Neutrophil (primary cell): ENCODE results near the gene ZNF821.

Experiments
- H3K27ac ChIP-seq: fragments of 200-600 bp; sonication (generic); 2 replicates; pipeline ENCODE4 v1.5.1; 2016; ENCODE audit warnings: mild to moderate bottlenecking, moderate library complexity
- H3K27me3 ChIP-seq: fragments of 200-600 bp; sonication (generic); 2 replicates; pipeline ENCODE4 v1.6.0; 2016; ENCODE audit warnings: mild to moderate bottlenecking
- H3K36me3 ChIP-seq: fragments of 200-600 bp; sonication (generic); 2 replicates; pipeline ENCODE4 v1.5.1; 2017
- H3K4me1 ChIP-seq, 2 experiments: fragments of 200-600 bp in 1 of 2; sonication (generic) in 1 of 2; 1 replicate in 1 of 2; 2 replicates in 1 of 2; pipeline versions ENCODE4 v1.5.1 to v1.6.1; 2013 to 2016; ENCODE audit warnings: low read depth in 1 of 2, low read length in 1 of 2, mild to moderate bottlenecking in 1 of 2, moderate library complexity in 1 of 2; ENCODE audit not compliant: control insufficient read depth in 1 of 2, insufficient read depth in 1 of 2
- H3K4me3 ChIP-seq, 2 experiments: fragments of 200-600 bp in 1 of 2; sonication (generic) in 1 of 2; 1 replicate in 1 of 2; 2 replicates in 1 of 2; pipeline ENCODE4 v1.5.1; 2013 to 2016; ENCODE audit warnings: low read depth in 1 of 2, low read length in 1 of 2, mild to moderate bottlenecking in 1 of 2, moderate library complexity in 1 of 2
- H3K9me3 ChIP-seq: fragments of 200-600 bp; sonication (generic); 2 replicates; pipeline ENCODE4 v1.5.1; 2016
- TF ChIP-seq, protein P1 (sequence below): fragments of 200-600 bp; sonication (generic); IDR thresholded peaks from 2 replicates; pipeline ENCODE4 v1.5.1; 2016; ENCODE audit warnings: antibody characterized with exemption

ZNF821 gene

DNA sequence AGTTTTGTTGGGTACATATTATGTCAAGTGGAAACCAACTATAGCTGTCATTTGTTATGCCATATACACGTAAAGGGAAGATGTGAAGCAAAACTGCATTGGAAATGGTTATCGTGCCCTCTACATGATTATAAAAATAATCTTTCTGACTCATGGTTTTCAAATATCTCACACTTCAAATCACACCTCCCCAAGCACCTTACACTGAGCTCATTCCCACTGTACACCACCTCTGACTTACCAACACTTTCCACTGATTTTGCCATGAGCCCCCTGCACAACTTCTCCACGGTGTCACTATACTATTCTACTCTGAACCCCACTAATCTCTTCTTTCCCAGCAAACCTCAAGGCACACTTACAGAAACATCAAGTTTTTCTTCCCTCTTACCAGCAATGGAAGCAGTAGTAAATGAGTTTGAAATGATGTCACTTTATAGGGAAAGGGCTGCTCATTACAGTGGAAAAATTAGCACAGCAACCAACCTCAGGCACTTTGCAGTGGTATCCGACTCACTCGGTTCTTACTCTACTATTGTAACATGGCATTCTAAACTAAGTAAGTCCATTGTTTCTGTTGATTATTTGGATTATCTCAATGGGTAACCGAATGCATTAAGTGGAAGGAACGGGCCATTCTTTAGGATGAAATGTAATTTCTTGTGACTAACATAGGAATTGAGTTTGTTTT lies 18.7 kb downstream of the ZNF821 start:
- TF ChIP-seq, protein P1, sequence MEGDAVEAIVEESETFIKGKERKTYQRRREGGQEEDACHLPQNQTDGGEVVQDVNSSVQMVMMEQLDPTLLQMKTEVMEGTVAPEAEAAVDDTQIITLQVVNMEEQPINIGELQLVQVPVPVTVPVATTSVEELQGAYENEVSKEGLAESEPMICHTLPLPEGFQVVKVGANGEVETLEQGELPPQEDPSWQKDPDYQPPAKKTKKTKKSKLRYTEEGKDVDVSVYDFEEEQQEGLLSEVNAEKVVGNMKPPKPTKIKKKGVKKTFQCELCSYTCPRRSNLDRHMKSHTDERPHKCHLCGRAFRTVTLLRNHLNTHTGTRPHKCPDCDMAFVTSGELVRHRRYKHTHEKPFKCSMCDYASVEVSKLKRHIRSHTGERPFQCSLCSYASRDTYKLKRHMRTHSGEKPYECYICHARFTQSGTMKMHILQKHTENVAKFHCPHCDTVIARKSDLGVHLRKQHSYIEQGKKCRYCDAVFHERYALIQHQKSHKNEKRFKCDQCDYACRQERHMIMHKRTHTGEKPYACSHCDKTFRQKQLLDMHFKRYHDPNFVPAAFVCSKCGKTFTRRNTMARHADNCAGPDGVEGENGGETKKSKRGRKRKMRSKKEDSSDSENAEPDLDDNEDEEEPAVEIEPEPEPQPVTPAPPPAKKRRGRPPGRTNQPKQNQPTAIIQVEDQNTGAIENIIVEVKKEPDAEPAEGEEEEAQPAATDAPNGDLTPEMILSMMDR, result no peak
- peaks cover 50% of the 10 kb centered on the region for H3K36me3 ChIP-seq
- H3K9me3 ChIP-seq, result no peaks in the 10 kb centered on the region
- no peak overlapping the region for H3K4me3 ChIP-seq
- H3K4me1 ChIP-seq, result no peaks in the 10 kb centered on the region
- no peaks in the 10 kb centered on the region for H3K27me3 ChIP-seq
- H3K27ac ChIP-seq, result no peak overlapping the region

DNA sequence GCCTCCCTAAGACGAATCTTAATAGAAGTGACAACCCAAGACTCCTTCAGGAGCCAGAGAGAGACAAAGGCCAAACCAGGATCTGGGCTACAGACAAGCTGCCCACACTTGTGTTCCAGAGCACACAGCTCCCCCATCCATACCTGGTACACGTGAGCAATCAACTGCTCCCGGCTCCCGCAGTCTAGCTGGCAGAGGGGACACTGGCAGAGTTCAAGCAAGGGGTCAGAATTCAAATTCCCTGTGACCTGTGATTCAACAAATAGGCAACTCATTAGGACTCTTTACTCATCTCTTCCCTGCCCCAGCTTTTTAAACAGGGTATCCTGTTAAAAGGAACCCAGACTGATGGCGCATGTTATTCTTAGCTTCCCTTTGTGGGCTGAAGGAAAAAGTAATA lies 20.0 kb downstream of the ZNF821 start:
- TF ChIP-seq, protein P1, result no peak
- H3K36me3 ChIP-seq, result peaks cover 64% of the 10 kb centered on the region
- H3K27me3 ChIP-seq, result no peaks in the 10 kb centered on the region
- no peaks in the 10 kb centered on the region for H3K9me3 ChIP-seq
- no peak overlapping the region for H3K4me3 ChIP-seq
- H3K4me1 ChIP-seq, result no peaks in the 10 kb centered on the region
- no peak overlapping the region for H3K27ac ChIP-seq

DNA sequence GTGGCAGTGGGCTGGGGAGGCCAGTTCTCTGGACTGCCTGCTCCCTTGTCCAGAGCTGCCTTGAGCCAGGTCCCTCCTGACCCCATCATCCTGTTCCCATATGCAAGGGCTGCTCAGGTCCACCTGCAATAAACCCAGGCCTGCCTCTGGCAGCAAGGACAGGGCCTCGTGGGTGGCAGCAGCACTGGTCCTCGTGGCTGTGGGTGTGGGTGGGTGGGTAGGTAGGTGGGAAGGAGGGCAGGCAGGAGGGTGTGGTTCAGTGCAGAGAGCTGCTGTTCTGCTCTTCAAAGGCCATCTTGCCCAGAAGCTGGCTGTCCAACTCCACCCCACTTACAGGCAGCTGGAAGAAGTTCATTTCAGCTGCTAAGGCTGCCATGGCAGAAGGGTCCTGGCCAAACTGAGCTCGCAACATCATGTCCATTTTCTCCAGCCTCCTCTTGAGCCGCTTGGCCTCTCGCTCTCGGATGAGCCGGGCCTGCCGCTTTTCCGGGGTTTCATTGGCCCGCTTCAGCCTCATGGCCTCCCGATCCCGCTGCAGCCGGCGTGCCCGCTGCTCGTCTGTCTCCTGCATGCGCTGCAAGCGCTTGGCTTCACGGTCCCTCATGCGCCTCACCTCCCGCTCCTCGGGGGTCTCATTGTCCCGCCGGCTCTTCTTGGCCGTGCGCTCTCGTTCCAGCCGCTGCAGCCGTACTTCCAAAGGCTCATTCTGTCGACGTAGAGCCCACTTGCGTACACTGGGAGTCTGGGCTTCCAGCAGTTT lies 24.0 kb downstream of the ZNF821 start:
- no peaks in the 10 kb centered on the region for H3K4me1 ChIP-seq
- H3K9me3 ChIP-seq, result no peaks in the 10 kb centered on the region
- TF ChIP-seq, protein P1, result no peak
- no peak overlapping the region for H3K27ac ChIP-seq
- no peaks in the 10 kb centered on the region for H3K27me3 ChIP-seq
- H3K36me3 ChIP-seq, result peaks cover 85% of the 10 kb centered on the region
- no peak overlapping the region for H3K4me3 ChIP-seq

DNA sequence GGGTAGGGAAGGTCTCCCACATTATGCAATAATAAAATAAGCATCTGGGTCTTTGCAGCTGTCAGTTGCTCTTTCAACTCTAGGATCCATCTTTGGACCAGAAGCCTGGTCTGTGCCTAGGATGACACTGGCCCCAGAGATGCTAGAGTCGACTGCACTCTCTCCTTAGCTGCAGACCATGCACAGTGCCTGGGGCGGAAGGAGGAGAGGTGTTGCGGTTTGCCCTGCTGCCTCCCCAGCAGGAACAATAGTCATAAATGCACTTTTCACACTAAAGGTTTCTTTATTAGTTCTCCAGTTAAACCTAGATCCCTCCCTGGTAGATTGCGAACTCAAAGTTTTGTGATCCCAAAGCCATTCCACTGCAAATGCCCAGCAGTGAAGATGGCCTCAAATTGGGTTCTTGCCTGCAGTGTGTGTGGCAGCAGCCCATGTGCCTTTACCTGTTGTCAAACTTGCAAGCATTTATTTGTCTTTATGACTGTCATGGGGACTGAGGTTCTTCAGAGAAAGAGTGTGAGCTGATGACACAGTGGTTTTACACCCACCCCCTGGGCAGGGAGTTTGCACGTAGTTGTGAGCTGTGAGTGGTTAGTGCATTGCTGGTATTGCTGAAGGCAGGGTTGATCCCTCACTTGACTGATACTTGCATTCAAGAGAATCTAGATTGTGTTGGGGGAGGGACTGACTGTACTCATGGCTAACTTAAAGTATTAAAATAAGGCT lies 27.9 kb downstream of the ZNF821 start:
- H3K27ac ChIP-seq, result no peak overlapping the region
- peaks cover 78% of the 10 kb centered on the region for H3K36me3 ChIP-seq
- no peaks in the 10 kb centered on the region for H3K4me1 ChIP-seq
- no peaks in the 10 kb centered on the region for H3K9me3 ChIP-seq
- H3K4me3 ChIP-seq, result no peak overlapping the region
- no peaks in the 10 kb centered on the region for H3K27me3 ChIP-seq
- TF ChIP-seq, protein P1, result no peak

DNA sequence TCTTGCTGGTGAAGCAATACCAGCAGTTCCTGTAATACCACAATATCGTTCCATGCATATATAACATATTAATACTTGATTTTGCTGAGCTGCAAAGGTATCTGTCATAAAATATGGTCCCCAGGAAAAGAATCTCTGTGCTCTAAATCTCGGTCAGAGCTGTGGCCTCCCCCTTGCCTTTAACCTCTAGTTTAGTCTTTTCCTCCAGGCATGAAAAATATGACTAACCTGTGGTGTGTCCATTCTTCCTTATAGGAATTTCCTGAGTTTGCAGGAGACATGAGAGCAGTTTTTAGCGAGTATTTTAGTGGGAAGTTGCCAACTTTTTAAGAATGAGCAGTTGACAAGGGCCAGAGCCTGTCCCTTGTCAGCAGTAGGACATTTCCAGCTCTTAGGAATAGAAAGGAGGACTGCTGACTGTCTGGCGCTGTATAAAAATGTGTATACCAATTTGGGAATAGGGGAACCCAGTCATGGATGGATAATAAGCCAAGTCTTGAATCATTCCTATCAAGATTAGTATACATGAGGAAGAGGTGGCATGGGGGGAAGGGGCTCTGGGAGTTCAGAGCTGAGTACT lies 29.5 kb downstream of the ZNF821 start:
- H3K36me3 ChIP-seq, result peaks cover 81% of the 10 kb centered on the region
- no peaks in the 10 kb centered on the region for H3K27me3 ChIP-seq
- H3K4me3 ChIP-seq, result no peak overlapping the region
- TF ChIP-seq, protein P1, result no peak
- no peaks in the 10 kb centered on the region for H3K4me1 ChIP-seq
- no peaks in the 10 kb centered on the region for H3K9me3 ChIP-seq
- H3K27ac ChIP-seq, result no peak overlapping the region
